Stimulated activated CD4-positive, alpha-beta T cell treated with anti-CD3 and anti-CD28 coated beads, Interleukin-4, amount 100 ng/mL, for 4 hours (primary cell): ENCODE measurements around the gene LONRF2.

Source experiments
- DNase-seq, 2 experiments: peaks; one replicate each; pipeline ENCODE4 v3.0.0-alpha.2; 2020

The LONRF2 gene

DNA sequence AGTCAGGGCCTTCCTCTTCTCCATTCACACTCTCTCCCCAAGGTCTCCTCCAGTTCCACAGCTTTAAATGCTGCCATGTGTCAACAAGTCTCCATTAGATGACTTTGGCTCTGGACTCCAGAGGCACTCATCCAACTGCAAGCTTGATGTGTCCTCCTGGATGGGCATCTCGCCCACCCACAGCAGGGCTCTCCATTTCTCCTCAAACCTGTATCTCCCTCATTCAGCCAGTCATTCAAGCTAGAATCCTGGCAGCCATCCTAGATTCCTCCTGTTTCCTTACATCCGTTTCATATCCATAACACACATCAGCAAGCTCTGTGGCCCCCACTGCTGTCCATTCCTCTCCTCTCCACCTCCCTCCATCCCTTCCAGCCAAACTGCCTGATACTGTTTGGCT, 91.5 kb downstream of the LONRF2 start:
- no peak for DNase-seq

DNA sequence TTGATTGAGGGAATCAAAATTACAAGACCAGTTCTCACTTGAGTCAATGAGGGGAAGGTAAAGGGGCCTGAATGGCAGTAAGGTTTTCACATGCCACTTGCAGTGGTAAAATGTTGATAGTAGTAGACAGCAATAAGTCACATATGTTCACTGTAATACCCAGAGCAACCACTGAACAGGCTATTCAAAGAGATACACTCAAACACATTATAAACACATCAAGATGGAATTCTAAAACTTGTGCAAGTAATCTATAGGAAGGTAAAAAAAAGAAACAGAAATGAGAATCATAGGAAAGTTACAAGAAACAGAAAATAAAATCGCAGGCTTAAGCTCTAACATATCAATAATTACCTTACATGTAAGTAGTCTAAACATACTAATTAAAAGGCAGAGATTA, 93.3 kb downstream of the LONRF2 start:
- no peak for DNase-seq

DNA sequence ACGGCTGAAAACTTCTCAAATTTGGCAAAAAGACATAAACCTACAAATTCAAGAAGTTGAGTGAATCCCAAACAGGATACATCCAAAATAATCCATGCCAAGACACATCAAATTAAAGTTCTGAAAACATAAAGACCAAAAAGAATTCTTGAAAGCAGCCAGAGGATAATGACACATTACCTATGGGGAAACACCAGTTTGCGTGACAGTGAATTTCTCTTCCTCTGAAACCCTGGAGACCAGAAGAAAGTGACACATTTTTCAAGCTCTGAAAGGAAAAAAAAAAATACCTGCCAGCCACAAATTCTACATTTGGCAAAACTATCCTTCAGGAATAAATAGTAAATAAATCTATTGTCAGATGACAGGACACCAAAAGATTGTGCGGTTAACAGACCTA, 93.9 kb downstream of the LONRF2 start:
- no peak for DNase-seq

DNA sequence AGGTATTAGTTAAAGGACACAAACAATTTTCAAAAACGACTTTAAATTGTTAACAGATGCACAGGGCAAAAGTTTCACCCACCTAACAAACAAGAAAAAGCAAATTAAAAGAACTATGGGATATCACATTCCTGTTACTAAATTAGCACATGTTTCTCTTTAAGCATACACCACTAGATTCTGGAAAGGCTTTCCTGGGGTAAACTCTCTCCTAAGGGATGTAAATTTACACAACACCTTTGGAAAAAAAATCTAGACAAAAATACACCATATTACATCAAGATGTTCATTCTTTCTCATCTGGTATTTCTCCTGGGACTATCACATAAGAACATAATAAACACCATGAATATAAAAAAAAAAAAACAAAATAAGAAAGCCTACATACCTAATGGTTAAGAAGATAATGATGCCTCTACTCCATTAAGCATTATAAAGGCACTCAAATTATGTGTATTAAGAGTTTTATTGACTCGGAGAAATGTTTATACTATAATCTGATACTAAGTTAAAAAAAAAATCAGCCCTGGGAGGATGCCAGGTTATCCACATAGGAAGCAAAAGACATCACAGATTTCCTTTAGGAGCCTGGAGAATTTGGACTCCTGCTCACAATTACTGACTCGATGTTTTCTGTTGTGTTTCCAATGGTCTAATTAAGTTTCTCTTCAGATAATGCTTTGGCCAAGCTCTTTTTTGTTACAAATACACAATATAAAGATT, 97.2 kb downstream of the LONRF2 start:
- no peak for DNase-seq

DNA sequence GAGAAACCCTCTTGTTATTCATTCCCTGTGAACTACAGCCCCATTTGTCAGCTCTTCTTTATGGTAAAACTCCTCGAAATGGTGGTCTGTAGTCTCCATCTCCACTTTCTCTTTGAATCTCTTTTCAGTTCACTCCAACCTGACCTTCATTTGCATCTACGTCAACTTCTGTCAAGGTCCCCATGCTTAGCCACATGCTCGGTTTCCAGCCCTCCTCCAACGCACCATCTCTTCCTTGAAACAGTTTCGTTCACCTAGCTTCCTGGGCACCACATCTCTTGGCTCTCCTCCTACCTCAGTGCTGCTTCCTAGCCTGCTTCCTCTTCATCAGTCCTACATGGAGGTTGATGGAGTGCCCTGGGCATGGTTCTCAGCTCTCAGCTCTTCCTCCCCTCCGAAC, 98.8 kb downstream of the LONRF2 start:
- no peak for DNase-seq
